Nephron progenitor cell (in vitro differentiated cells): ENCODE data around the gene CSNK1G2.

ENCODE experiments used
- DNase-seq: peaks from one replicate; pipeline ENCODE4 v3.0.0; 2021
- H3K27ac Mint-ChIP-seq: 2 replicates; pipeline ENCODE4 v1.8.0; 2021; ENCODE audit warnings: mild to moderate bottlenecking, moderate library complexity, mixed read lengths
- H3K27me3 Mint-ChIP-seq: 2 replicates; pipeline ENCODE4 v1.8.0; 2021; ENCODE audit warnings: mild to moderate bottlenecking, low read depth, mixed read lengths; ENCODE audit not compliant: poor library complexity
- H3K36me3 Mint-ChIP-seq: 2 replicates; pipeline ENCODE4 v1.8.0; 2021; ENCODE audit warnings: low read depth, mixed read lengths
- H3K4me1 Mint-ChIP-seq: 2 replicates; pipeline ENCODE4 v1.8.0; 2021; ENCODE audit warnings: mixed read lengths
- H3K4me3 Mint-ChIP-seq: 2 replicates; pipeline ENCODE4 v1.8.0; 2021; ENCODE audit warnings: mild to moderate bottlenecking, moderate library complexity, mixed read lengths
- H3K9me3 Mint-ChIP-seq: 2 replicates; pipeline ENCODE4 v1.8.0; 2021; ENCODE audit warnings: mild to moderate bottlenecking, moderate library complexity, mixed read lengths
- CTCF ChIP-seq: fragments of 200-600 bp; sonication (generic); IDR thresholded peaks from 2 replicates; pipeline ENCODE4 v1.5.0; 2021; ENCODE audit warnings: antibody characterized with exemption

Gene CSNK1G2

GRCh38 chr19:1947651-1948209 is 6.8 kb downstream of the CSNK1G2 start:
- no peak overlapping the region for H3K27ac Mint-ChIP-seq
- no peak for DNase-seq
- peaks cover 35% of the 10 kb centered on the region for H3K36me3 Mint-ChIP-seq
- H3K4me1 Mint-ChIP-seq, result peaks cover 25% of the 10 kb centered on the region
- H3K4me3 Mint-ChIP-seq, result no peak overlapping the region
- H3K9me3 Mint-ChIP-seq, result no peaks in the 10 kb centered on the region
- H3K27me3 Mint-ChIP-seq, result peaks cover 3% of the 10 kb centered on the region
- no peak for TF ChIP-seq CTCF

- no peak for DNase-seq
- no peaks in the 10 kb centered on the region for H3K9me3 Mint-ChIP-seq
- H3K4me1 Mint-ChIP-seq, result peaks cover 13% of the 10 kb centered on the region
- H3K4me3 Mint-ChIP-seq, result no peak overlapping the region
- TF ChIP-seq CTCF, result no peak
- peaks cover 35% of the 10 kb centered on the region for H3K36me3 Mint-ChIP-seq
- H3K27me3 Mint-ChIP-seq, result peaks cover 3% of the 10 kb centered on the region
- peak overlapping the region; percentile 90 for H3K27ac Mint-ChIP-seq
These were observed 8.5 kb downstream of the CSNK1G2 start for GRCh38 chr19:1949304-1950101.

GRCh38 chr19:1950640-1951039 is 9.7 kb downstream of the CSNK1G2 start:
- Mint-ChIP-seq H3K27me3 (peaks cover 3% of the 10 kb centered on the region), H3K9me3 (no peaks in the 10 kb centered on the region), H3K36me3 (peaks cover 35% of the 10 kb centered on the region), H3K4me1 (peaks cover 16% of the 10 kb centered on the region), H3K4me3 (no peak overlapping the region), H3K27ac (no peak overlapping the region)
- no peak for TF ChIP-seq CTCF
- no peak for DNase-seq

- DNase-seq, result no peak
- Mint-ChIP-seq H3K27me3 (peaks cover 3% of the 10 kb centered on the region), H3K4me3 (no peak overlapping the region), H3K36me3 (peaks cover 30% of the 10 kb centered on the region), H3K4me1 (peaks cover 23% of the 10 kb centered on the region), H3K27ac (peak overlapping the region; percentile 61), H3K9me3 (no peaks in the 10 kb centered on the region)
- no peak for TF ChIP-seq CTCF
These were observed 11.7 kb downstream of the CSNK1G2 start for GRCh38 chr19:1952635-1953034.

- peaks cover 3% of the 10 kb centered on the region for H3K27me3 Mint-ChIP-seq
- H3K36me3 Mint-ChIP-seq, result peaks cover 30% of the 10 kb centered on the region
- no peak for TF ChIP-seq CTCF
- no peak for DNase-seq
- H3K27ac Mint-ChIP-seq, result no peak overlapping the region
- H3K4me1 Mint-ChIP-seq, result peaks cover 23% of the 10 kb centered on the region
- no peaks in the 10 kb centered on the region for H3K9me3 Mint-ChIP-seq
- no peak overlapping the region for H3K4me3 Mint-ChIP-seq
These were observed 12.1 kb downstream of the CSNK1G2 start for GRCh38 chr19:1953037-1953436.
